Dermis microvascular lymphatic vessel endothelial cell (primary cell): Measurements from ENCODE around the gene MPL. TPM values are rescaled to one million over a fixed set of nuclear protein-coding genes. Genes with fewer than 3 reads are reported as not detected.
A peak's percentile ranks its signal among the peaks of the same experiment; 100 is the strongest.
"Not testable (repeated sequence)": the region's sequence is repeated elsewhere in the genome, so short reads cannot be mapped to it uniquely, and the experiment has no call there.

Experiments used
- DNase-seq, 2 donors: peaks; one replicate each; pipeline versions ENCODE4 v3.0.0 to v3.0.0-alpha.2; 2010; ENCODE audit warnings: low read depth in 2 of 2
- total RNA-seq: library from RNA; depleted of rRNA; stranded (reverse); fragments of >200 nt; gene quantifications from 2 replicates; pipeline ENCODE4 v1.2.1, GENCODE V29; 2014

MPL gene
- total RNA-seq, 1 donor from 2014 or later = 0.13 TPM

DNA sequence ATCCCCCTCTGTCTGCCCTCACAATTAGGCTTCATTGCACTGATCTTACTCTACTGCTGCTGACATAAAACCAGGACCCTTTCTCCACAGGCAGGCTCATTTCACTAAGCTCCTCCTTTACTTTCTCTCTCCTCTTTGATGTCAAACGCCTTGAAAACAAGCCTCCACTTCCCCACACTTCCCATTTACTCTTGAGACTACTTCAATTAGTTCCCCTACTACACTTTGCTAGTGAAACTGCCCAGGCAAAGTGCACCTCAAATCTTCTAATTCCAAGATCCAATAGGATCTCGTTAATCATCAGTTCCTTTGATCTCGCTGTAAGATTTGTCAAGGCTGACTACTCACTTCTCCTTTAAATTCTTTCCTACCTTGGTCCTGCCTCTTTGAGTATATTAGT, 15.3 kb downstream of the MPL start:
- DNase-seq = no peak

DNA sequence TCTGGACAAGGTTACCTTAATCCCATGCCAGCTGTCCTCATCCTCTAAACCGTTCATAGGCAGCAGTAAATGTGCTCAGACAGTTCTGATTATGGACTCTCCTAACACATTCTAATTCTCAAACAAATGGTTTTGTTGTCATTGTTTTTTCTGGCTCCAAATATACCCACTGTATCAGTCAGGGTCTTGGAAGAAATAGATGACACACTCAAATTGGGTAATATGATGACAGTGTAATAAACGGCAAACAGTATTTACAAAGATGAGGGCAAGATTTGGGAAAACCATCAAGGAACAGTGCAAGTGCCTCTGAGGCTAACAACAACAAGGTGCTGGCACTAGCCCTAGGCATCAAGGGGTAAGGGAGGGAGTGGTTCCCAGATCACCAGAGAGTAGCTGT, 16.9 kb downstream of the MPL start:
- no peak for DNase-seq

DNA sequence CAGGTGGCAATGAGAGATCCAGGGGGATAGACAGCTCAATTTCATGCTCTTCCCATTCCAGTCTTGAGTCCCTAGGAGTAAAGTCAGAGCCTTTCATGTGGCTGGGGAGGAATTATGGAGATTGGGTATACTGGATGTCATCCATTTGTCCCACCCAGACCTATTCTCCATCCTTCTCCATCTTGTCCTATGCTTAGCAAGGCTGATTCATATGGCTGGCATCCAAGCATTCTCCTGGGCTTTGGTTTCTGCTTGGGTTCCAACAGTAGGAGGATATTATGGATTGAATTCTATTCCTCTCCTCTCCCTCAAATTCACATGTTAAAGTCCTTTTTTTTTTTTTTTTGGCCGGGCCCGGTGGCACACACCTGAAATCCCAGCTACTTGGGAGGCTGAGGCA, 17.3 kb downstream of the MPL start:
- no peak for DNase-seq

DNA sequence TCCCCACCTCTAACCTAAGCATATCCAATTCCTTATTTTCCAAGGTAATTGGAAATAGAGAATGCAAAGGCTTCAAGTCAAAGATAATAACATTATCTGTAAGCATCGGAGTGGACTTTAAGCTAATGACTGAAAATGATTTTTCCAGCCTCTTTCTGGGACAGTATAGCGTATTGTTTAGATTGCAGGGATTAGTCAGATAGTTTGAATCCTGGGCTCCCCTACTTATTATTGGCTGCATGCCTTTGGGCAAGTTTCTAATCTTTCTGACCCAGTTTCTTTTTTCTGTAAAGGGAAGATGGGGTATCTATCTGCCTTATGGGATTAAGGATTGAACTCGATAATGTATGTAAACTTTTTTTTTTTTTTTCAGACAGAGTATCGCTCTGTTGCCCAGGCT, 19.6 kb downstream of the MPL start:
- no peak for DNase-seq

DNA sequence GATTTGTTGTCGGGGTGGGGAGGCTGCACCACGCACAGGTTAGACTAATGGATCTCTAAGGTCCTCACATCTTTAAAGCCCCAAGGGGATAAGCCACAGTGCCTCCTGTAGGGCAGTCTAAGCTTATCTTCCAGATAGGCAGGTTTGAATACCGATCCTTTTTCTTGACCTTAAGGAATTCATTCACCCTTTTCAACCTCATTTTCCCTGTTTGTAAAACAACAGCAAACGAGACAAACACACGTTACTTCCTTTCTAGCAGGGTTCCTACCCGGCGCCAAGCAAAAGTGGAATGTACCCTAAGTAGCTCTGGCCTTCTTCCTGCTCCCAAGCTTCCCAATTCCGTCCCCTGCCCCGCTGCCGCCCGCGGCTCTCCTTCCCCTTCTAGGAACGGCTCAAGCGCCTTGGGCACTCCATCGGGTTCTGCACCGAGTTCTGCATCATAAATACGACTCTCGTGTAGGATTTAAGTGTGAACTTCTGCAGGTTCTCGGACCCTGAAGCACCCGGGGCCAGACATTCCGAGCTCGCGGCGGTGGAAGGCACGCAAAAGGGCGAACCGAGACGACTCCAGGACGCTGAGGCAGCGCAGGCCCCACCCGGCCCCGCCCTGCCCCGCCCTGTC, 20.6 kb downstream of the MPL start:
- peak in 1 of 2 donors; percentile 60 for DNase-seq

DNA sequence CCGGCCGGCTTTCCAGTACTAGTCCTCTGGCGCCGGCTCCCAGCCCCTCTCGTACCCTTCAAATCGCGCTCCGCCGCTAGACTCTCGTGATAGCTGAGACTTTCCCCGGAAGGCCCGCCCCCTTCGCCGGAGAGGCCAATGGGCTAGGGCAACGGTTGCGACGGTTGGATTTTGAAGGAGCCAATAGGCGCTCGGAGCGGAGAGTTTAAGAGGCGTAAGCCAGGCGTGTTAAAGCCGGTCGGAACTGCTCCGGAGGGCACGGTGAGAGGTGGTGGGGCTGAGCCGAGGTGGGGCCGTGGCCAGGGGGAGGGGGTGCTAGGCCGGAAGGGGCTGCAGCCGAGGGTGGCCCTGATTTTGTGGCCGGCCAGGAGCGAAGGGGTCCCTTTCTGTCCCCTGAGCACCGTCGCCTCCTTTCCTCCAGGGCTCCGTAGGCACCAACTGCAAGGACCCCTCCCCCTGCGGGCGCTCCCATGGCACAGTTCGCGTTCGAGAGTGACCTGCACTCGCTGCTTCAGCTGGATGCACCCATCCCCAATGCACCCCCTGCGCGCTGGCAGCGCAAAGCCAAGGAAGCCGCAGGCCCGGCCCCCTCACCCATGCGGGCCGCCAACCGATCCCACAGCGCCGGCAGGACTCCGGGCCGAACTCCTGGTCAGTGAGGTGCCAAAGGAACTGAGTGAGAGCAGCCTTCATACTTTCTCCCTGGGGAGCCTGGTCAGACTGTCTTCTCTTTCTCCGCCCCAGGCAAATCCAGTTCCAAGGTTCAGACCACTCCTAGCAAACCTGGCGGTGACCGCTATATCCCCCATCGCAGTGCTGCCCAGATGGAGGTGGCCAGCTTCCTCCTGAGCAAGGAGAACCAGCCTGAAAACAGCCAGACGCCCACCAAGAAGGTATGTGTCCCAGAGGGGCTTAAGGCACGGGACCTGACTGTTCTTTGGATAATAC, 21.4 kb downstream of the MPL start, which contains the start of gene CDC20:
TSS of gene CDC20 (plus strand) at position 236 of the 948 bp plus-strand sequence. CDS start at position 471, 235 bp downstream.
- DNase-seq = peak; percentile 88 to 96

DNA sequence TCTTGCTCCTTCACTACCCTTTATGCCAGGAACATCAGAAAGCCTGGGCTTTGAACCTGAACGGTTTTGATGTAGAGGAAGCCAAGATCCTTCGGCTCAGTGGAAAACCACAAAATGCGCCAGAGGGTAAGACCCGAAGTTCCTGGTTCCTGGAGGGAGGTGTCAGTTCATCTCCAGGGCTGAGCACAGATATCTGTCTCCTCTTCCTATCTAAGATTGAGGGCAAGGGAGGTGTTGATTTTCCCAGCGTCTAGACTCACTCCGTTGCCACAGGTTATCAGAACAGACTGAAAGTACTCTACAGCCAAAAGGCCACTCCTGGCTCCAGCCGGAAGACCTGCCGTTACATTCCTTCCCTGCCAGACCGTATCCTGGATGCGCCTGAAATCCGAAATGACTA, 22.1 kb downstream of the MPL start:
- DNase-seq = no peak

DNA sequence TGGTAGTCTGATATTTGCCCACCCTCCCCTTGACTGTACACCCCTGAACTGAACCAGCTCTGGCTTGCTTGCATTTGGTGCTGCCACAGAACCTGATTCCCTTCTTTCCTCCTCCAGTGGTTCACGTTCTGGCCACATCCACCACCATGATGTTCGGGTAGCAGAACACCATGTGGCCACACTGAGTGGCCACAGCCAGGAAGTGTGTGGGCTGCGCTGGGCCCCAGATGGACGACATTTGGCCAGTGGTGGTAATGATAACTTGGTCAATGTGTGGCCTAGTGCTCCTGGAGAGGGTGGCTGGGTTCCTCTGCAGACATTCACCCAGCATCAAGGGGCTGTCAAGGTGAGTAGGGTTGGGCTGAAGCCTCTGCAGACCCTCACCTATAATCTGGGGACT, 23.0 kb downstream of the MPL start:
- DNase-seq = no peak

DNA sequence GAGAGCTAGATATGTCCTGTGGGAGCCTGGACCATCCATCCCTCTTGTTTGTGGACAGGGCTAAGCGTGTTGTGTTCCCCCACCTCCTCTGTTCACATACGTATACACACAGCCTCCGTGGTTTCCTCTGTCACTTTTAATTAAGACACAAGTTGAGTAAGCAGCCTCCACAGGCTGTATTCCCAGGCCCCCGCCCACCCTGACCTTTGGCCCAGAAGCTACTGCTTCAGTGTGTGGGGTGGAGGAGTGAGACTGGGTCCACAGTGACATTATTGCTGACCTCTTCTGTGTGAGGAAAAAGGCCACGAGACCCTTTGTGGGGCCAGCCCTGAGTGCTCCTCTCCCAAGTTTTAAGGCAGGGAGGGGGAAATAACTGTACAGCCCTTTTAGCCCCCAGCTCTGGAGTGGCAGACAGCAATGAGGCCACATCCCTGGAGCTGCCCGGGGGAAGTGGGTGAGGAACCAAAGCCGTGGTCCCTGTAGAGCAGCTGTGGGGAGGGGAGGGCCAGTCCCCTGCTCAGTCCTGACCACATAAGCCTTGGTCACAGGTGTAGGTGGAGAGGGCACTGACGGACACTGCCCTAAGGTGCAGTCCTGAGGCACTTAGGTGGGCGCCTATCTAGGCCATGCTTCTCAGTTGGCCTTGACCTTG, 25.8 kb downstream of the MPL start:
- DNase-seq = no peak

DNA sequence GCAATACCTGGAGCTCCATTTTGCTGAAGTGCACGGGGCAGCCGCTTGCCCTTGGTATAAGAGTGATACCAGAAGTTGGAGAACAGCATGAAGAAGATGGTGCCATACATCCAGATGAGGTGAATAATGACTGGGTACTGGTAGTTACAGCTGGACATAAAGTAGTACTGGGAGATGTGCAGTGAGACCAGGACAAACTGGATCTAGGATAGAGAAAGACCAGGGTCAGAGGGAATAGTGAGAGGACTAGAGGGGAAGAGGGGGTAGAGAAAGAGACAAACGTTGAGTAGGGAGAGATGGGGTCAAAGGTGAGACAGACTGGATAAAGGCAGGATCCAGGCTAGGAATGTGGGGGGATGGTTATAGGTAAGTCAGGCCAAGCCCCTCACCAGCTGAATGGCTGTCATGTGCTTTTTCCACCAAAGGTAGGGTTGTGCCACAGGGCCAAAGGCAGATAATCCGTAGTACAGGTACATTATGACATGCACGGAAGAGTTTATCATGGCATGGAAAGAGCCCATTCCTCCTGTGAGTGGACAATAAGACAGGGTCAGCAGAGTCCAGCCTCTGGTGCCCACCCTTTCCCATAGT, 26.4 kb downstream of the MPL start:
- DNase-seq = no peak

DNA sequence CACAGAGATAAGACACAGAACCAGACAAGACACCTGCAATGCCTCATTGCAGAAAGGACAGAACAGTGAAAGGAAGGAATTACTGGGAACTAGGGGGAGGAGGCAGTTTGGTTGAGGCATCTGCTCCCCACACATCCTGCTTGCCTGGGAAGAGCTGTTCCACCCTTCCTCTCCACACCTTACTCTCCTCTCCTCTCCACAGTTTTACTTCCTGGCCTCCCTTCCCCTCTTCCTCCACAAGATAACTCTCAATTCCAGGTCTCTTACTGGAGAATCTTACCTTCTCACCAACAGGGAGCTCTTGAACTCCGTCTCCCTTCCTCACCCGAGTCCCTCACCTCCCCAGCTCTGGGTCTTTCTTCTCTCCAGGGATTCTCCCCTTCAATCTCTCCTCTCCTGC, 28.1 kb downstream of the MPL start:
- no peak for DNase-seq

DNA sequence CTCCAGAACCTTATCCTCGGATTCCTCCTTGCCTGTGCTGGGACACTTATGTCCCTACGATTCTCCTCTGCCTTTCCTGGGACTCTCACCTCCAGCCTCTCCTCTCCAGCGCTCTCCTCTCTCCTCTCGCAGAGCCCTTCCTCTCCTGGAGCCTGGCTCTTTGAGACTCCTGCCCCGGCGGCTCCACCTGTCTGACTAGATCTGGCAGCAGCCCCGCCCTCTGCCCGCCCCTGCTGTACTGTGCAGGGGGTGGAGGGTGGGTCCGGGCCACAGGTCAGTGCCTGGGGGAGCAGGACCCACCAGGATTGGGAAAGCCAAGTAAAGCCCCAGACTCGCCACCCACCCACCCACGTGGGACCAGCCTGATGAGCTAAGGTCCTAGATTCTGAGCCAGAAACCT, 28.6 kb downstream of the MPL start:
- DNase-seq = no peak

DNA sequence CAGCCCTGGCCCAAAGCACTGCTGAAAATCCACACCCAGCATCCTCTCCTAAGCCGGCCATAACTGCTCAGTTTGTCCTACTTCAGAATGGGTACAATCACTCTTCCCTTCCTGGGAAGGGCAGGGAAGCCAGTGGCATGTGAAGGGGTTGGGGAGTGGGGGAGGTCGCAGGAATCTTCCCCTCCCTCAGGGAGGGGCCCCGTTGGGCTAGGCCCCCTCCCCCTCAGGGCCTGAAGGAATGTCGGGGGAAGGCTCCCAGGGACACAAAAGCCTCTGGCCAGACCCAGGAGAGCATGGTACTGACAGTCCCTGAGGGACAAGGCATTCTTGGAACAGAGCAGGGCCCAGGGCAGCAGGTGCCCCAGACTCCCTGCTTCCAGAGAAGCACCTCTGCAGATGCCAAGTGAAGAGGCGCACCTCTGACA, 29.0 kb downstream of the MPL start:
- DNase-seq = peak in 1 of 2 donors; percentile 12

DNA sequence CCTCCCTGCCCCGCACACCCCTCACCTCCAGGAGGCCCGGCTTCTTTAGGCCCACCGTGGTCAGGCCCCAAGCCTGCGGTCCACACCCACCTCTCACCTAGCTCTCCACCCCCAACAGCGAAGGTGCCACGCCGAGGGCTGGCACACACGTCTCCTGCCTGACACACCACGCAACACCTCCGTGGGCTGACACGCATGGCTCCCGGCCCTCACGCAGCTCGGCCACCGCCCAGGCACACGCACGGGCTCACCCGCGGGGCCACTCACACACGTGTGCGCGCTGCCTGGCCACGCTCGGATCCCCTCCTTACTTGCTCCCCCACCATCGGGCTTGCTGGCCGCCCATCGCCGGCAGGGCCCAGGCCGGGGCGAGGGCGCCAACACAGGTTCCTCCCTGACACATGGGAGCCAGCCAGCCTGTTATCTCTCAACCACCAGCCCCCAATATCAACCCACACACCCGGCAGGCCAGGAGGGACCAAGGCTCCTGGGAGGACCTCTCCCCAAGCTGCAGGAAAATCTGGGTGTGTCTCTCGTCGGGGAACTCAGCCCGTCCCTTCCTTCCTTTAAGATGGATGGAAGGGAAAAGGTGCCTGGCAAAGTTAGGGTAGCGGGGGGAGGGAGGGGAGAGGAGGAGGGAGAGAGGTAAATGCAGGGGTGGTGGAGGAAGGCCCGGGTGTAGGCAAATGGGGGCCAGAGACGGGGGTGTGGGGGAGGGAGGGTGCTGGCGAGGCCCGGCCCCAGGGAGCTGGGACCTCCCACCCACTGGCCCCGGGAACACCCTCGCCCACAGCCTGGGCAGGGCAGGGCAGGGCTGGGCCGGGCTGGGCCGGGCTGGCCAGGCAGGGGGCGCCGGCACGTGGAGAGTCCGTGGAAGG, 29.6 kb downstream of the MPL start:
- peak in 1 of 2 donors; percentile 33 for DNase-seq

DNA sequence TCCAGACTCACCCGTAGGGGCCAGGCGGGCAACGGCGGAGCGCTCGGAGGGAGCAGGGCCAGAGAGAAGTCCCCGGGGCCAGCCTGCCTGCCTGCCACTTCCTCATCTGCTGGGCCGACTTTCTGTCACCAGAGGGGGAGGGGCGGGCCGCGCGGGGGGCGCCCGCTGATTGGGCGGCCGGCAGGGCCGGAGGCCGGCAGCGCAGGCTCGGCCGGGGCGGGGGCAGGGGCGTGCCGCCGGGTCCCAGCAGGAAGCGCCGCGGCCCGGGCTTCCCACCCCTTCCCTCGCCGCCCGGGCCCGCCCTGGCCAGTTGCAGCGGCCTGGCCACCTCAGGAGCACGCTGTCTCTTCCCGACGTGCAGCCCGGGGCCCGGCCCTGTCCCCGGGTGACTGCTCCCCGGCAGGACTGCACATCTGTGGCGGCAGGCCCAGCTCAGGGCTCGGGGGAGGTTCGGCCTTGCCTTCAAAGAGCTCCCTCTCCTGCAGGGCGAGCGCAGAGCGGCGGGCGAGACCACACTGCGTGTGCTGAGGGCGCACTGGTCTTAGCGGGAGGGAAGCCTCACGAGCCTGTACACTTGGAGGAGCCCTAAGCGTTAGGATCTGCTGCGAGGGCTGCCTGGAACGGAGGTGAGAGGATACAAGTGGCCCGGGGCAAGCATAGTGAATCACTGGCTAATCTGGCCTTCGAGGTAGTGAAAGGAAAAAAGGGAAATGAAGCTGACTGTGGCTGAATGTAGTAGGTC, 30.5 kb downstream of the MPL start, which contains the start of gene ELOVL1:
TSS of gene ELOVL1 (minus strand) at position 108 of the 742 bp plus-strand sequence. CDS start 2,402 bp downstream, outside the sequence.
- peak in 1 of 2 donors; percentile 91 for DNase-seq

DNA sequence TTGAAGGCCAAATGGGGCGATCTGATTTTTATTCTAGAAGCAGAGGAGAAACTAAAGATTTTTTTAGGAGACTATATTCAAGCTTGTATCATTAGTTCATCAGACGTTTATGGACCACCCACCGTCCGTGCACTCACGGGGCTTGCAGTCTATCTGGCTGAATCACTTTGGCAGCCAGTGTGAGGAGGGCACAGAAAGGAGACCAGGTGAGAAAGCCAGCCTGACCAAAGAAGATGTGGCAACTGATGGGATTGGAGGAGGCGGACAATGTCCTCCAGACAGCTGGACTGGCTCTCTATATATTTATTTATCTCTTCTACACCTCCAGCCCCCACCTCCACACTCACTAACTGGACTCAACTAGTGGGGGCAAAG, 31.0 kb downstream of the MPL start:
- no peak for DNase-seq

DNA sequence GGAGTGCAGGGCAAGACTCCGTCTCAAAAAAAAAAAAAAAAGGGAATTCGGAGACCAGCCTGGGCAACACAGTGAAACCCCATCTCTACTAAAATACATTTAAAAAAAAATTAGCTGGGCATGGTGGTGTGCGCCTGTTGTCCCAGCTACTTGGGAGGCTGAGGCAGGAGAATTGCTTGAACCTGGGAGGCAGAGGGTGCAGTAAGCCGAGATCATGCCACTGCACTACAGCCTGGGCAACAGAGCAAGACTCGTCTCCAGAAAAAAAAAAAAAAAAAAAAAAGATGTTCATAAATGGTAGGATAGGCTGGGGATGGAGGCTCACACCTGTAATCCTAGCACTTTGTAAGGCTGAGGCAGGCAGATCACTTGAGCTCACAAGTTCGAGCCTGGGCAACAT, 32.2 kb downstream of the MPL start:
- DNase-seq = not testable (repeated sequence)

DNA sequence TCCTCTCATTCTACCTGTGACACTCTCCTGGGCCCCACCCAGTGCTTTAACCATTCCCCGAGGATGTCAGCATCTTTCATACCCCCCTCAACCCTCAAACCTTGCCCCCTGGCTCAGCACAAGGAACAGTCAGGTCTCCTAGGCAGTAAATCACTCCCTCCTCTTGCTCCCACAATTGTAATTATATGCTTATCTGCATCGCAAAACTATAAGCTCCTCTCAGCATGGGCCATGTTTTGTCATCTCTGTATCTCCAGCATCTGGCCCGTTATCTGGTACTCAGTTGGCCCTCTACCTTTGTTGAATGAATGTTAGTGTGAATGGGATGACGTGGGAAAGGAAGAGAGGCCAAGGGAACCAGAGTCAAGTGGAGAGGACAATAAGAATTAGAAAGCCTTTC, 32.9 kb downstream of the MPL start:
- DNase-seq = peak in 1 of 2 donors; percentile 21

DNA sequence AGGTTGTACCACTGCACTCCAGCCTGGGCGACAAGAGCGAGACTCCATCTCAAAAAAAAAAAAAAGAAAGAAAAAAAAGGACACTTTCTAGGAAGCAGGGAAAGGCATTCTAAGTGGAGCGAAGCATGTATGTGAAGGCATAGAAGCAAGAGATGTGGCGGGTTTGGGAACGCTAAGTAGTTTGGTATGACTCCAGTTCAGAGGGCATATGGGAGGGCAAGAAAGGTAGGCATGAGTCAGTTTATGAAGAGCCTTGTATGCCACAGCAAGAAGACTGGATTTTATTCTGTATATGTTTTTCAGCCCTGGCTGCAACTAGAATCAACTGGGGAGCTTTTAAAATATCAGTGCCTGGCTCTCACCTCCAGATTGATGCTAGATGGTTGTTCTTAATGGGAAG, 34.6 kb downstream of the MPL start:
- DNase-seq = no peak
